ENCODE measurements around the gene TFPI.
"Not testable (repeated sequence)": the region's sequence is repeated elsewhere in the genome, so short reads cannot be mapped to it uniquely, and the experiment has no call there.

GRCh38 chr2:187516630-187517510 lies 37.4 kb downstream of the TFPI start:
- TF ChIP-seq, protein P1, sequence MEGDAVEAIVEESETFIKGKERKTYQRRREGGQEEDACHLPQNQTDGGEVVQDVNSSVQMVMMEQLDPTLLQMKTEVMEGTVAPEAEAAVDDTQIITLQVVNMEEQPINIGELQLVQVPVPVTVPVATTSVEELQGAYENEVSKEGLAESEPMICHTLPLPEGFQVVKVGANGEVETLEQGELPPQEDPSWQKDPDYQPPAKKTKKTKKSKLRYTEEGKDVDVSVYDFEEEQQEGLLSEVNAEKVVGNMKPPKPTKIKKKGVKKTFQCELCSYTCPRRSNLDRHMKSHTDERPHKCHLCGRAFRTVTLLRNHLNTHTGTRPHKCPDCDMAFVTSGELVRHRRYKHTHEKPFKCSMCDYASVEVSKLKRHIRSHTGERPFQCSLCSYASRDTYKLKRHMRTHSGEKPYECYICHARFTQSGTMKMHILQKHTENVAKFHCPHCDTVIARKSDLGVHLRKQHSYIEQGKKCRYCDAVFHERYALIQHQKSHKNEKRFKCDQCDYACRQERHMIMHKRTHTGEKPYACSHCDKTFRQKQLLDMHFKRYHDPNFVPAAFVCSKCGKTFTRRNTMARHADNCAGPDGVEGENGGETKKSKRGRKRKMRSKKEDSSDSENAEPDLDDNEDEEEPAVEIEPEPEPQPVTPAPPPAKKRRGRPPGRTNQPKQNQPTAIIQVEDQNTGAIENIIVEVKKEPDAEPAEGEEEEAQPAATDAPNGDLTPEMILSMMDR (IDR thresholded peaks at IDR 0.05; ENCODE audit: insufficient read depth, low read length, poor library complexity, severe bottlenecking) = not testable (repeated sequence)
- TF ChIP-seq EZH2phosphoT487 (conservative IDR thresholded peaks at IDR 0.05; ENCODE audit: low read length) = not testable (repeated sequence)

All from SU-DHL-6 (cell line).